Trophoblast cell (in vitro differentiated cells and primary cell): ENCODE measurements around the gene SYNJ2.
A peak's percentile ranks its signal among the peaks of the same experiment; 100 is the strongest.

Experiments used
- DNase-seq, 2 donors: peaks; one replicate each; pipeline ENCODE4 v3.0.0-alpha.2; 2016
- H2AFZ ChIP-seq: 2 replicates; pipeline ENCODE4 v1.6.1; 2013; ENCODE audit warnings: low read length, moderate library complexity, mild to moderate bottlenecking; ENCODE audit not compliant: insufficient read depth, poor library complexity
- H2AK5ac ChIP-seq: 2 replicates; pipeline ENCODE4 v1.6.1; 2013; ENCODE audit warnings: mild to moderate bottlenecking, low read length
- H2BK120ac ChIP-seq: 2 replicates; pipeline ENCODE4 v1.6.1; 2013; ENCODE audit warnings: low read length, mild to moderate bottlenecking, moderate library complexity; ENCODE audit not compliant: insufficient read depth, poor library complexity
- H2BK12ac ChIP-seq: 2 replicates; pipeline ENCODE4 v1.6.1; 2013; ENCODE audit warnings: mild to moderate bottlenecking, low read length, moderate library complexity
- H2BK5ac ChIP-seq: 2 replicates; pipeline ENCODE4 v1.6.1; 2013; ENCODE audit warnings: low read length, low read depth, moderate library complexity, mild to moderate bottlenecking; ENCODE audit not compliant: poor library complexity
- H3K14ac ChIP-seq: 2 replicates; pipeline ENCODE4 v1.6.1; 2013; ENCODE audit warnings: mild to moderate bottlenecking, low read length
- H3K18ac ChIP-seq: 2 replicates; pipeline ENCODE4 v1.6.1; 2013; ENCODE audit warnings: mild to moderate bottlenecking, low read length
- H3K23ac ChIP-seq: 2 replicates; pipeline ENCODE4 v1.6.1; 2013; ENCODE audit warnings: low read length
- H3K27ac ChIP-seq: 2 replicates; pipeline ENCODE4 v1.5.1; 2013; ENCODE audit warnings: low read depth, mild to moderate bottlenecking, inconsistent platforms, low read length, moderate library complexity
- H3K27me3 ChIP-seq: 2 replicates; pipeline ENCODE4 v1.6.1; 2013; ENCODE audit warnings: inconsistent platforms, mild to moderate bottlenecking, low read length, moderate library complexity; ENCODE audit not compliant: insufficient read depth
- H3K36me3 ChIP-seq, 2 experiments: 1 replicate in 1 of 2; 2 replicates in 1 of 2; pipeline ENCODE4 v1.6.1; 2013; ENCODE audit warnings: low read length in 2 of 2, mild to moderate bottlenecking in 2 of 2, moderate library complexity in 1 of 2; ENCODE audit not compliant: insufficient read depth in 2 of 2, control insufficient read depth in 1 of 2
- H3K4ac ChIP-seq: 2 replicates; pipeline ENCODE4 v1.6.1; 2013; ENCODE audit warnings: low read depth, mild to moderate bottlenecking, low read length, moderate library complexity
- H3K4me1 ChIP-seq, 2 experiments: 1 replicate in 1 of 2; 2 replicates in 1 of 2; pipeline ENCODE4 v1.6.1; 2013; ENCODE audit warnings: low read length in 2 of 2, mild to moderate bottlenecking in 2 of 2, moderate library complexity in 1 of 2; ENCODE audit not compliant: insufficient read depth in 2 of 2, control insufficient read depth in 1 of 2
- H3K4me2 ChIP-seq: 2 replicates; pipeline ENCODE4 v1.6.1; 2013; ENCODE audit warnings: inconsistent platforms, mild to moderate bottlenecking, low read length, moderate library complexity
- H3K4me3 ChIP-seq: 2 replicates; pipeline ENCODE4 v1.5.1; 2013; ENCODE audit warnings: mild to moderate bottlenecking, low read depth, low read length, inconsistent platforms
- H3K79me1 ChIP-seq: one replicate; pipeline ENCODE4 v1.6.1; 2013; ENCODE audit warnings: low read length
- H3K79me2 ChIP-seq: 2 replicates; pipeline ENCODE4 v1.6.1; 2013; ENCODE audit warnings: low read length, mild to moderate bottlenecking; ENCODE audit not compliant: control insufficient read depth, insufficient read depth, poor library complexity
- H3K9ac ChIP-seq: 2 replicates; pipeline ENCODE4 v1.6.1; 2013; ENCODE audit warnings: mild to moderate bottlenecking, low read length
- H3K9me3 ChIP-seq: 2 replicates; pipeline ENCODE4 v1.6.1; 2013; ENCODE audit warnings: low read depth, mild to moderate bottlenecking, control low read depth, inconsistent platforms, low read length; ENCODE audit not compliant: insufficient read depth
- H4K12ac ChIP-seq: 2 replicates; pipeline ENCODE4 v1.6.1; 2013; ENCODE audit warnings: low read depth, mild to moderate bottlenecking, low read length, moderate library complexity
- H4K8ac ChIP-seq: 2 replicates; pipeline ENCODE4 v1.6.1; 2013; ENCODE audit warnings: low read depth, mild to moderate bottlenecking, low read length, moderate library complexity
- H4K91ac ChIP-seq: one replicate; pipeline ENCODE4 v1.6.1; 2013; ENCODE audit warnings: low read depth, mild to moderate bottlenecking, low read length, moderate library complexity
- WGBS: extraction: QIAGEN DNeasy Blood & Tissue Kit; methylation state at CpG from one replicate; pipeline ENCODE4 v1.1.7; 2013; ENCODE audit warnings: missing lambda C conversion rate; ENCODE audit not compliant: insufficient read length, insufficient coverage; ENCODE audit errors: extremely low coverage; 5-methylcytosine and 5-hydroxymethylcytosine counted together

Gene SYNJ2

DNA sequence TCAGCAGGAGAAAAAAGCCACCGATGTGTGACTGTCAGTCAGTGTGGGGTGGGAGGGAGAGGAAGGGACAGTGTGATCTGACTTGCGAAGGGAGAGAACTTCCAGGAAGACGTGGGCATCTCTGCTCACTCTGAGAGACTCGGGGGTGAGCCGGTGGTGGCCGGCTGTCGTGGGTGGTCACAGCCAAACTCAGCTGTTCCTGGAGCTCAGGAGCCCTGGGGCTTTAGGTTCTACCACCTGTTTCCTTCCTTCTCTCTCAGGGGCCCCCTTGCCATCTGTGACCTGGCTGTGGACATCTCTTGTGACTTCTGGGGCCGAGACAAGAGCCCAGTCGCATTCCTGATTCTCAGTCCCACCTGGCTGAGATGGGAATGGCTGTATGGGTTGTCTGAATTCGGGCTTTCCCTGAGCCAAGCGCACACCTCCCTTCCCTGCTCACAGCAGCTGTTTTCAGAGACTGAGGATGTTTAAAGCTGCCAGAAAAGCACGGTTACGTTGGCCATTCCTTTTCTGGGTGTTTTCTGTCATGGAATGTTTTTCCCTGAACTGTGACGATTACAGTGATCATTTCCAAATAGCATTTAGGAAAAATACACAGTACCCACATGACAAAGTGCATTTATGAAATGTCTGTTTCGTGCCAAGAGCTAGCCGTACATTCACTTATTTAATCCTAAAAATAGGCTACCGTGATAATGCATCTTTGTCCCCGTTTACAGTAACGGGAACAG lies 36.5 kb downstream of the SYNJ2 start:
- Histone ChIP-seq H2AK5ac (no peak overlapping the region), H3K14ac (no peak overlapping the region), H3K9me3 (peaks cover 3% of the 10 kb centered on the region), H3K4me1 (peaks cover 7 to 12% of the 10 kb centered on the region in 2 experiments), H3K18ac (no peak overlapping the region), H3K79me2 (peaks cover 3% of the 10 kb centered on the region), H3K4ac (no peak overlapping the region), H2BK120ac (no peak overlapping the region), H3K79me1 (peaks cover 10% of the 10 kb centered on the region), H3K27ac (no peak overlapping the region), H2AFZ (no peak overlapping the region), H3K4me3 (no peak overlapping the region), H2BK5ac (no peak overlapping the region), H2BK12ac (no peak overlapping the region), H4K12ac (no peak overlapping the region), H3K9ac (no peak overlapping the region), H4K91ac (no peak overlapping the region), H3K4me2 (no peak overlapping the region), H4K8ac (no peak overlapping the region), H3K36me3 (peaks cover 13 to 27% of the 10 kb centered on the region in 2 experiments), H3K23ac (no peak overlapping the region), H3K27me3 (no peaks in the 10 kb centered on the region)
- DNase-seq = peak; percentile 68 to 88
- no CpG with 5 or more reads among the region's 19 CpGs for WGBS

DNA sequence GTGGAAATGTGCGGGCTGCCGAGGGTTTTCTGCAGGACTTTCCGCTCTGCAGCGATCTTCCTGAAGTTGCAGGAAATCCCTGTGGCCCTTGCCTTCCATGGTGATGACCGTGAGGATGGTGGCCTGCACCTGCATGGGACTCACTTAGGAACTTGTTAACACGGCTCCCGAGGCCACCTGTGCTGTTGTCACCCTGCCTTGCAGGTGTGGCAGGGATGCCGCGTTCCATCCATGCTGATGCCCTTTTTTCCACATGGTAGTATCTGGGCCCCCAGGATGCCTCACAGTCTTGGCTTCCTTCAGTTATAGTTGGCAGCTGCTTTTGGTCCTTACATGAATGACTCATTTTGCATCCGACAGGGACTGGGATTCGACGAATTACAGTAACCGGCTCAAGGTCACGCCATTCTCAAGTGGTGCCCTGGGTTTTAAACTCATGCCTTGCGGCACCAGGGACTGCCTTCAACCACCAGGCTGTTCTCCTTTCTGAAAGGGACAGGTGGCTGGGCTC lies 37.2 kb downstream of the SYNJ2 start:
- WGBS = no CpG with 5 or more reads among the region's 15 CpGs
- no peak overlapping the region for H3K14ac ChIP-seq
- no peak overlapping the region for H4K8ac ChIP-seq

DNA sequence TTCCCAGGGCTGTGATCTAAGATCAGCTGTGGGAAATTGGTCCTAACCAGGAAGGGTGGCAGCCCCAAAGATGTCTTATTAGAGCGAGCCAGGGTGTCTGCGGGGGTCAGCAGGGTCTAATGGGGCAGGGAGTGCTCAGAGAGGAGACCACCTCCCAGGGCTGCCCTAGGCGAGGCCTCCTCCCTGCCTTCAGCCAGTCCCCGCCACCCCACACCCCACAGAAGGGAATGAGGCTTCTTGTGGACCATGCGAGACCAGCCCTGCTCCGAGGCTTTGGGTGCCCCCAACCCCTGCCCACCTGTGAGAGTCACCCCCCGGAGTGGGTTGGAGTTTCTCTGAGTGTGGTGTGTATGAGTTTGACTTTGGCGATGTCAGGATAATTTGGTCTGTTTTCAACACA lies 37.8 kb downstream of the SYNJ2 start:
- H3K79me2 ChIP-seq = peaks cover 3% of the 10 kb centered on the region
- no peak overlapping the region for H2AK5ac ChIP-seq
- H3K27me3 ChIP-seq = no peaks in the 10 kb centered on the region
- no peak overlapping the region for H3K18ac ChIP-seq
- no peak overlapping the region for H4K91ac ChIP-seq
- H3K9me3 ChIP-seq = peaks cover 3% of the 10 kb centered on the region
- H2BK12ac ChIP-seq = no peak overlapping the region
- H2BK120ac ChIP-seq = no peak overlapping the region
- H3K4me2 ChIP-seq = no peak overlapping the region
- H4K8ac ChIP-seq = no peak overlapping the region
- no peak overlapping the region for H3K9ac ChIP-seq
- no peak overlapping the region for H2AFZ ChIP-seq
- H3K4me3 ChIP-seq = no peak overlapping the region
- peaks cover 13 to 27% of the 10 kb centered on the region in 2 experiments for H3K36me3 ChIP-seq
- H4K12ac ChIP-seq = no peak overlapping the region
- no CpG with 5 or more reads among the region's 8 CpGs for WGBS
- no peak overlapping the region for H3K27ac ChIP-seq
- H3K4ac ChIP-seq = no peak overlapping the region
- peaks cover 8 to 10% of the 10 kb centered on the region in 2 experiments for H3K4me1 ChIP-seq
- H3K14ac ChIP-seq = no peak overlapping the region
- no peak overlapping the region for H2BK5ac ChIP-seq
- no peak overlapping the region for H3K23ac ChIP-seq
- no peak for DNase-seq
- H3K79me1 ChIP-seq = peaks cover 10% of the 10 kb centered on the region

More for the DNA sequence above, 37.2 kb downstream of the SYNJ2 start:
- Histone ChIP-seq H3K9me3 (peaks cover 3% of the 10 kb centered on the region), H4K12ac (no peak overlapping the region), H2AFZ (no peak overlapping the region), H3K4me1 (peaks cover 9 to 12% of the 10 kb centered on the region in 2 experiments), H3K4ac (no peak overlapping the region), H3K4me3 (no peak overlapping the region), H3K27me3 (no peaks in the 10 kb centered on the region), H2BK12ac (no peak overlapping the region), H3K4me2 (no peak overlapping the region), H3K23ac (no peak overlapping the region), H3K9ac (no peak overlapping the region), H2BK5ac (no peak overlapping the region), H3K18ac (no peak overlapping the region), H3K27ac (no peak overlapping the region), H2BK120ac (no peak overlapping the region), H4K91ac (no peak overlapping the region), H3K36me3 (peaks cover 13 to 27% of the 10 kb centered on the region in 2 experiments), H2AK5ac (no peak overlapping the region), H3K79me1 (peaks cover 10% of the 10 kb centered on the region), H3K79me2 (peaks cover 3% of the 10 kb centered on the region)
- peak; percentile 69 to 73 for DNase-seq

DNA sequence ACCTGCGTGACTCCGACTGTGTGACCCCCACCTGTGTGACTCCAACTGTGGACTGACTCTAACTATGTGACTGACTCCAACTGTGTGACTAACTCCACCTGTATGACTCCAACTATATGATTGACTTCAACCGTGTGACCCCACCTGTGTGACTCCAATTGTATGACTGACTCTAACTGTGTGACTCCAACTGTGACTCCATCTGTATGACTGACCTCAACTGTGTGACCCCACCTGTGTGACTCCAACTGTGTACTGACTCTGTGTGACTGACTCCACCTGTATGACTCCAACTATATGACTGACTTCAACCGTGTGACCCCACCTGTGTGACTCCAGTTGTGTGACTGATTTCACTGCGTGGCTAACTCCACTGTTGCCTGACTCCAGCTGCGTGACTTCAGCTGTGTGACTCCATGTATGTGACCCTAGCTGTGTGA lies 38.6 kb downstream of the SYNJ2 start:
- H3K36me3 ChIP-seq = peaks cover 13 to 27% of the 10 kb centered on the region in 2 experiments
- H2AK5ac ChIP-seq = no peak overlapping the region
- no peak overlapping the region for H3K9ac ChIP-seq
- H3K18ac ChIP-seq = no peak overlapping the region
- no peak overlapping the region for H3K14ac ChIP-seq
- H3K9me3 ChIP-seq = peaks cover 1% of the 10 kb centered on the region
- no peak for DNase-seq
- H3K4ac ChIP-seq = no peak overlapping the region
- H4K12ac ChIP-seq = no peak overlapping the region
- H3K4me1 ChIP-seq = peaks cover 2 to 5% of the 10 kb centered on the region in 2 experiments
- H2BK12ac ChIP-seq = no peak overlapping the region
- H3K27me3 ChIP-seq = no peaks in the 10 kb centered on the region
- no peak overlapping the region for H4K8ac ChIP-seq
- no CpG with 5 or more reads among the region's 6 CpGs for WGBS
- no peak overlapping the region for H3K4me2 ChIP-seq
- H3K23ac ChIP-seq = no peak overlapping the region
- H2AFZ ChIP-seq = no peak overlapping the region
- H3K27ac ChIP-seq = no peak overlapping the region
- H4K91ac ChIP-seq = no peak overlapping the region
- peaks cover 6% of the 10 kb centered on the region for H3K79me1 ChIP-seq
- H2BK5ac ChIP-seq = no peak overlapping the region
- H3K79me2 ChIP-seq = no peaks in the 10 kb centered on the region
- no peak overlapping the region for H2BK120ac ChIP-seq
- H3K4me3 ChIP-seq = no peak overlapping the region
